Measurements from ENCODE around the gene OR1K1.

Gene OR1K1

DNA sequence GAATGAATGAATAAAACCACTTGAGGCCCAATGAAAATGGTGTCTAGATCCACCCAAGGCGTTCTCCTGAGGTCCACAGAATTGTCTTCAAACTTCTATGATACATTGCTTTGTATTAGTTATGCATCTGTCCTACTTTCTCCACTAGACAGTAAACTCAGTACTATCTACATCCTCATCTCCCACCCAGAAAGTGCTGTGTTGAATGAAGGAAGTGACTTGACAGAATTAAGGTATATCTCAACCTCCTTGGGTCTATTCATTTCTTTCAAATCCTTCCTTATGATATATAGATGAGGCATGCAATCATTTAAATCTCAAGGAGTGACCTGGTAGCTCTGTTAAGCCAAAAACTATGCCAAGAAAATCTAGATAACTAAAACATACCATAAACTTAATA is 44.2 kb downstream of the OR1K1 start:
- Histone ChIP-seq H3K4me2 (ENCODE audit: low read length) (no peak overlapping the region), H3K36me3 (ENCODE audit: control insufficient read depth, low read length) (peaks cover 33% of the 10 kb centered on the region), H3K79me2 (ENCODE audit: control insufficient read depth, low read length) (no peaks in the 10 kb centered on the region), H3K9me3 (ENCODE audit: control insufficient read depth, insufficient read depth, low read length) (no peaks in the 10 kb centered on the region), H3K27ac (ENCODE audit: low read depth, low read length) (no peak overlapping the region), H3K4me1 (ENCODE audit: control insufficient read depth, low read length) (no peaks in the 10 kb centered on the region), H3K27me3 (ENCODE audit: control insufficient read depth, low read length) (no peaks in the 10 kb centered on the region), H3K9me2 (replicated peaks; ENCODE audit: control insufficient read depth, low read length) (no peaks in the 10 kb centered on the region), H4K20me1 (ENCODE audit: control insufficient read depth, insufficient read depth, low read depth, low read length) (no peaks in the 10 kb centered on the region), H3F3A (ENCODE audit: control insufficient read depth, insufficient read depth) (peaks cover 32% of the 10 kb centered on the region), H3K4me3 (ENCODE audit: low read length) (no peak overlapping the region)
- no peak for TF ChIP-seq EZH2phosphoT487 (IDR thresholded peaks at IDR 0.05; ENCODE audit: borderline replicate concordance, low read length)
- TF ChIP-seq, protein P1, sequence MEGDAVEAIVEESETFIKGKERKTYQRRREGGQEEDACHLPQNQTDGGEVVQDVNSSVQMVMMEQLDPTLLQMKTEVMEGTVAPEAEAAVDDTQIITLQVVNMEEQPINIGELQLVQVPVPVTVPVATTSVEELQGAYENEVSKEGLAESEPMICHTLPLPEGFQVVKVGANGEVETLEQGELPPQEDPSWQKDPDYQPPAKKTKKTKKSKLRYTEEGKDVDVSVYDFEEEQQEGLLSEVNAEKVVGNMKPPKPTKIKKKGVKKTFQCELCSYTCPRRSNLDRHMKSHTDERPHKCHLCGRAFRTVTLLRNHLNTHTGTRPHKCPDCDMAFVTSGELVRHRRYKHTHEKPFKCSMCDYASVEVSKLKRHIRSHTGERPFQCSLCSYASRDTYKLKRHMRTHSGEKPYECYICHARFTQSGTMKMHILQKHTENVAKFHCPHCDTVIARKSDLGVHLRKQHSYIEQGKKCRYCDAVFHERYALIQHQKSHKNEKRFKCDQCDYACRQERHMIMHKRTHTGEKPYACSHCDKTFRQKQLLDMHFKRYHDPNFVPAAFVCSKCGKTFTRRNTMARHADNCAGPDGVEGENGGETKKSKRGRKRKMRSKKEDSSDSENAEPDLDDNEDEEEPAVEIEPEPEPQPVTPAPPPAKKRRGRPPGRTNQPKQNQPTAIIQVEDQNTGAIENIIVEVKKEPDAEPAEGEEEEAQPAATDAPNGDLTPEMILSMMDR (IDR thresholded peaks at IDR 0.05; ENCODE audit: low read depth, low read length, poor library complexity, severe bottlenecking) = no peak

GRCh38 chr9:122845116-122845515 is 45.2 kb downstream of the OR1K1 start:
- Histone ChIP-seq H3K4me1 (ENCODE audit: control insufficient read depth, low read length) (no peaks in the 10 kb centered on the region), H3K9me2 (replicated peaks; ENCODE audit: control insufficient read depth, low read length) (no peaks in the 10 kb centered on the region), H3F3A (ENCODE audit: control insufficient read depth, insufficient read depth) (peaks cover 32% of the 10 kb centered on the region), H3K9me3 (ENCODE audit: control insufficient read depth, insufficient read depth, low read length) (no peaks in the 10 kb centered on the region), H3K79me2 (ENCODE audit: control insufficient read depth, low read length) (no peaks in the 10 kb centered on the region), H3K36me3 (ENCODE audit: control insufficient read depth, low read length) (peaks cover 41% of the 10 kb centered on the region), H3K27me3 (ENCODE audit: control insufficient read depth, low read length) (no peaks in the 10 kb centered on the region), H3K4me3 (ENCODE audit: low read length) (no peak overlapping the region), H3K27ac (ENCODE audit: low read depth, low read length) (no peak overlapping the region), H3K4me2 (ENCODE audit: low read length) (no peak overlapping the region), H4K20me1 (ENCODE audit: control insufficient read depth, insufficient read depth, low read depth, low read length) (no peaks in the 10 kb centered on the region)
- TF ChIP-seq, protein P1 (IDR thresholded peaks at IDR 0.05; ENCODE audit: low read depth, low read length, poor library complexity, severe bottlenecking) = no peak
- no peak for TF ChIP-seq EZH2phosphoT487 (IDR thresholded peaks at IDR 0.05; ENCODE audit: borderline replicate concordance, low read length)

- Histone ChIP-seq H3K36me3 (ENCODE audit: control insufficient read depth, low read length) (peaks cover 51% of the 10 kb centered on the region), H4K20me1 (ENCODE audit: control insufficient read depth, insufficient read depth, low read depth, low read length) (no peaks in the 10 kb centered on the region), H3K79me2 (ENCODE audit: control insufficient read depth, low read length) (no peaks in the 10 kb centered on the region), H3K4me1 (ENCODE audit: control insufficient read depth, low read length) (no peaks in the 10 kb centered on the region), H3F3A (ENCODE audit: control insufficient read depth, insufficient read depth) (peaks cover 32% of the 10 kb centered on the region), H3K27me3 (ENCODE audit: control insufficient read depth, low read length) (no peaks in the 10 kb centered on the region), H3K9me2 (replicated peaks; ENCODE audit: control insufficient read depth, low read length) (no peaks in the 10 kb centered on the region), H3K27ac (ENCODE audit: low read depth, low read length) (no peak overlapping the region), H3K4me3 (ENCODE audit: low read length) (no peak overlapping the region), H3K9me3 (ENCODE audit: control insufficient read depth, insufficient read depth, low read length) (no peaks in the 10 kb centered on the region), H3K4me2 (ENCODE audit: low read length) (no peak overlapping the region)
- TF ChIP-seq, protein P1 (IDR thresholded peaks at IDR 0.05; ENCODE audit: low read depth, low read length, poor library complexity, severe bottlenecking) = no peak
- no peak for TF ChIP-seq EZH2phosphoT487 (IDR thresholded peaks at IDR 0.05; ENCODE audit: borderline replicate concordance, low read length)
Observed at GRCh38 chr9:122846371-122846940, 46.5 kb downstream of the OR1K1 start.
